ENCODE data around the gene HYAL3.

DNA sequence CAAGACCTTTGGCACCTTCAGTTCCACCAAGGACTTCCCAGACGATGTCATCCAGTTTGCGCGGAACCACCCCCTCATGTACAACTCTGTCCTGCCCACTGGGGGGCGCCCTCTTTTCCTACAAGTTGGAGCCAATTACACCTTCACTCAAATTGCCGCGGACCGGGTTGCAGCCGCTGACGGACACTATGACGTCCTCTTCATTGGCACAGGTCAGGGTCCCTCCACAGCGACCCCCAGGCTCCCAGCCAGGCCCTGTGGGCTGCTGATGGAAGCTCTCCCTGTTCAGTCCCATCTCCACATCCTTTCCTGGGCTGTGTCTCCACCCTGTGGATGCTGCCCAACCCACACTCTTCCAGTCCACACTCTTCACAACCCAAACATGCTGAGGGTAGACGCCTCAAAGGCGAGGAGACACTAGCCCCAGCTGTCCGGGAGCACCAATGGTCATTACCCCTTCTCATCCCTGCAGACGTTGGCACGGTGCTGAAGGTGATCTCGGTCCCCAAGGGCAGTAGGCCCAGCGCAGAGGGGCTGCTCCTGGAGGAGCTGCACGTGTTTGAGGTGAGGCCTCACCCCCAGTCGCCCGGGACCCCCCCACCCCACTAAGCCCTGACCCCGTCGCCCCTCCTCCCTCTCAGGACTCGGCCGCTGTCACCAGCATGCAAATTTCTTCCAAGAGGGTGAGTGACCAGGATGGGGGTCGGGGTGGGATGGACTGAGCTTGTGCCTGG, 24.7 kb downstream of the HYAL3 start:
- TF ChIP-seq POLR2A (IDR thresholded peaks at IDR 0.05; ENCODE audit: low read length) = no peak
- no peak for TF ChIP-seq GATA1 (IDR thresholded peaks at IDR 0.05; ENCODE audit: low read depth, low read length)

All from erythroblast (primary cell).